HG03457 (cell line): ENCODE measurements around the gene KCNE1.
"Not testable (repeated sequence)": the region's sequence is repeated elsewhere in the genome, so short reads cannot be mapped to it uniquely, and the experiment has no call there.

ENCODE experiments used
- ATAC-seq: cut with Tn5 transposase; IDR thresholded peaks from one replicate; pipeline ENCODE4 v1.9.1; 2021; ENCODE audit warnings: moderate number of reproducible peaks; ENCODE audit not compliant: unreplicated experiment

The KCNE1 gene

GRCh38 chr21:34423805-34424204, 88.2 kb downstream of the KCNE1 start, which contains the start of gene SMIM34:
TSS of gene SMIM34 (minus strand) at chr21:34423951. CDS start at chr21:34423839, 112 bp downstream.
- ATAC-seq = not testable (repeated sequence)

- not testable (repeated sequence) for ATAC-seq
Measured at GRCh38 chr21:34417448-34418077, 94.4 kb downstream of the KCNE1 start.

GRCh38 chr21:34407294-34407693, 104.7 kb downstream of the KCNE1 start:
- not testable (repeated sequence) for ATAC-seq

- not testable (repeated sequence) for ATAC-seq
Measured at GRCh38 chr21:34406676-34407075, 105.3 kb downstream of the KCNE1 start.

GRCh38 chr21:34406102-34406501, 105.9 kb downstream of the KCNE1 start:
- ATAC-seq = not testable (repeated sequence)

GRCh38 chr21:34405686-34406085, 106.3 kb downstream of the KCNE1 start:
- not testable (repeated sequence) for ATAC-seq

GRCh38 chr21:34404742-34405141, 107.3 kb downstream of the KCNE1 start:
- not testable (repeated sequence) for ATAC-seq

- ATAC-seq = not testable (repeated sequence)
Measured at GRCh38 chr21:34400522-34400921, 111.5 kb downstream of the KCNE1 start.
